ENCODE results near the gene MGARP. TPM values are rescaled to one million over a fixed set of nuclear protein-coding genes. Genes with fewer than 3 reads are reported as not detected.

MGARP gene
- total and polyA plus RNA-seq, 2 of the 4 experiments (the other 2 are of a cell fraction) = 34.7 to 35.0 TPM

DNA sequence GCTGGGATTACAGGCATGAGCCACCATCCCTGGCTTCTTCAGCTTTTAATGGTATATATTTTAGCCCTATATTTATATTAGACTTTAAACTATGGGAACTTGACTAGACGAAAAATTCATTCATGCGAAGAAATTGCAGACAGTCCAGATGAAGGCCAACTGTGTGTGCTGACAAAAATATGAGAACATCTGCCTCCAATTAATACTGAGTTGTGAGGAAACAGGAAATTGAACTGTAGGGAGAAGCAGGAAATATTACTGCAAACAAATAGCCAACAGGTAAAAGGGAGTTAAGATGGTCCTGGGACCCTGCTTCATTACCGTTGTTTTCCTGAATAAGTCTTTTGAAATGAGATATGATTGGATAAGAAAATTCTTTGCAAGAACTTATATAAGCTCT lies 26.3 kb downstream of the MGARP start:
- no peak overlapping the region for H3K18ac ChIP-seq (ENCODE audit: low read depth, low read length)
- H3K4me3 ChIP-seq (ENCODE audit: insufficient read depth, low read depth, low read length) = no peak overlapping the region
- H2AK9ac ChIP-seq (replicated peaks; ENCODE audit: low read depth, low read length, poor library complexity) = no peak overlapping the region
- no peak overlapping the region for H2BK5ac ChIP-seq (ENCODE audit: low read depth, low read length, poor library complexity, severe bottlenecking)
- no peak overlapping the region for H3K4me2 ChIP-seq (ENCODE audit: low read depth, low read length)
- intact Hi-C loops (cut with micrococcal nuclease) = no loop called here
- H4K91ac ChIP-seq (ENCODE audit: insufficient read depth, low read depth, low read length) = no peak overlapping the region
- dilution Hi-C loops (cut with HindIII; ENCODE audit: low sequenced_read_pairs, unreplicated experiment) = no loop called here
- H2BK15ac ChIP-seq (ENCODE audit: low read depth, low read length) = no peak overlapping the region
- no peak overlapping the region for H3K9ac ChIP-seq (ENCODE audit: low read depth, low read length)
- in situ Hi-C loops (cut with MboI; ENCODE audit: low sequenced_read_pairs) = no loop called here
- DNase-seq (no peak), ATAC-seq (ENCODE audit: low read depth) (no peak)
- no peaks in the 10 kb centered on the region for H3K9me3 ChIP-seq (ENCODE audit: control insufficient read depth, insufficient read depth, low read length)
- CTCF ChIA-PET = interaction anchor here (2.4 kb wide), 1 partner anchor 12 kb away, joined by 6 read pairs; no protein-coding TSS in a partner anchor
- no peak overlapping the region for H3K14ac ChIP-seq (replicated peaks; ENCODE audit: low read depth, low read length)
- H3K4me1 ChIP-seq (ENCODE audit: control insufficient read depth, insufficient read depth, low read length) = peaks cover 2% of the 10 kb centered on the region; the same call in 1 of the 2 replicates
- H2BK20ac ChIP-seq (ENCODE audit: low read depth, low read length) = no peak overlapping the region; the same call in 1 of the 2 replicates
- no peaks in the 10 kb centered on the region for H3K79me1 ChIP-seq (ENCODE audit: low read depth in 1 of 2, low read length in 2 of 2)
- POLR2A ChIA-PET (ENCODE audit: unreplicated experiment) = interaction anchor here (0.5 kb wide), 1 partner anchor 10 kb away, joined by 4 read pairs; no protein-coding TSS in a partner anchor
- no peak overlapping the region for H4K5ac ChIP-seq (ENCODE audit: low read depth, low read length)
- H3K23ac ChIP-seq (ENCODE audit: low read depth, low read length) = no peak overlapping the region
- BruUV-seq (replicated peaks) = no TSS peak
- H3K56ac ChIP-seq (ENCODE audit: extremely low read depth, insufficient read depth, low read length) = no peak overlapping the region
- no peaks in the 10 kb centered on the region for H3K36me3 ChIP-seq (ENCODE audit: control insufficient read depth, insufficient read depth, low read length)
- no peak overlapping the region for H2AFZ ChIP-seq (replicated peaks; ENCODE audit: low read length, poor library complexity)
- H2BK120ac ChIP-seq (ENCODE audit: low read depth, low read length) = no peak overlapping the region
- no peak overlapping the region for H3K27ac ChIP-seq (ENCODE audit: insufficient read depth, low read length)
- no peaks in the 10 kb centered on the region for H3K27me3 ChIP-seq (ENCODE audit: control insufficient read depth, insufficient read depth, low read length)
- H2AK5ac ChIP-seq (ENCODE audit: low read depth, low read length) = no peak overlapping the region
- no peak overlapping the region for H3K4ac ChIP-seq (ENCODE audit: low read depth, low read length)
- WGBS, 2 experiments (ENCODE audit: extremely low coverage in 2 of 2, insufficient read length in 1 of 2) = no CpG with 5 or more reads among the region's 3 CpGs
- TF ChIP-seq MXI1 (IDR thresholded peaks at IDR 0.05; ENCODE audit: borderline replicate concordance, low read depth, low read length) = no peak
- TF ChIP-seq, protein P1, sequence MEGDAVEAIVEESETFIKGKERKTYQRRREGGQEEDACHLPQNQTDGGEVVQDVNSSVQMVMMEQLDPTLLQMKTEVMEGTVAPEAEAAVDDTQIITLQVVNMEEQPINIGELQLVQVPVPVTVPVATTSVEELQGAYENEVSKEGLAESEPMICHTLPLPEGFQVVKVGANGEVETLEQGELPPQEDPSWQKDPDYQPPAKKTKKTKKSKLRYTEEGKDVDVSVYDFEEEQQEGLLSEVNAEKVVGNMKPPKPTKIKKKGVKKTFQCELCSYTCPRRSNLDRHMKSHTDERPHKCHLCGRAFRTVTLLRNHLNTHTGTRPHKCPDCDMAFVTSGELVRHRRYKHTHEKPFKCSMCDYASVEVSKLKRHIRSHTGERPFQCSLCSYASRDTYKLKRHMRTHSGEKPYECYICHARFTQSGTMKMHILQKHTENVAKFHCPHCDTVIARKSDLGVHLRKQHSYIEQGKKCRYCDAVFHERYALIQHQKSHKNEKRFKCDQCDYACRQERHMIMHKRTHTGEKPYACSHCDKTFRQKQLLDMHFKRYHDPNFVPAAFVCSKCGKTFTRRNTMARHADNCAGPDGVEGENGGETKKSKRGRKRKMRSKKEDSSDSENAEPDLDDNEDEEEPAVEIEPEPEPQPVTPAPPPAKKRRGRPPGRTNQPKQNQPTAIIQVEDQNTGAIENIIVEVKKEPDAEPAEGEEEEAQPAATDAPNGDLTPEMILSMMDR (conservative IDR thresholded peaks at IDR 0.05; ENCODE audit: low read depth, low read length) = no peak
- TF ChIP-seq MAFK (IDR thresholded peaks at IDR 0.05; ENCODE audit: low read depth, low read length) = no peak
- TF ChIP-seq CHD1 (IDR thresholded peaks at IDR 0.05; ENCODE audit: low read depth, low read length) = no peak
- no peak for TF ChIP-seq SMC3 (IDR thresholded peaks at IDR 0.05; ENCODE audit: low read depth, low read length)
- no peak for TF ChIP-seq CEBPB (IDR thresholded peaks at IDR 0.05; ENCODE audit: low read depth, low read length)
- no peak for TF ChIP-seq MAZ (IDR thresholded peaks at IDR 0.05; ENCODE audit: borderline replicate concordance, low read depth, low read length)
- no peak for TF ChIP-seq ELK1 (IDR thresholded peaks at IDR 0.05; ENCODE audit: borderline replicate concordance, low read depth, low read length)
- TF ChIP-seq POLR2A (IDR thresholded peaks at IDR 0.05; ENCODE audit: low read depth, low read length) = no peak
- no peak for TF ChIP-seq NFE2L2 (IDR thresholded peaks at IDR 0.05; ENCODE audit: low read depth, low read length)
- no peak for TF ChIP-seq RFX5 (IDR thresholded peaks at IDR 0.05; ENCODE audit: low read depth, low read length)
- no peak for TF ChIP-seq RAD21 (IDR thresholded peaks at IDR 0.05; ENCODE audit: low read length)
- no peak for TF ChIP-seq FOS (IDR thresholded peaks at IDR 0.05; ENCODE audit: low read depth, low read length)
- H4K8ac ChIP-seq (ENCODE audit: low read depth in 2 of 2, low read length in 2 of 2) = no peak overlapping the region
- no peaks in the 10 kb centered on the region for H3K9me1 ChIP-seq (ENCODE audit: insufficient read depth, low read length)
- H4K20me1 ChIP-seq (ENCODE audit: insufficient read depth, low read length) = no peaks in the 10 kb centered on the region

All from IMR-90 (cell line).